ENCODE measurements around the gene ZNRF3.
"Not testable (repeated sequence)": the region's sequence is repeated elsewhere in the genome, so short reads cannot be mapped to it uniquely, and the experiment has no call there.

The ZNRF3 gene

DNA sequence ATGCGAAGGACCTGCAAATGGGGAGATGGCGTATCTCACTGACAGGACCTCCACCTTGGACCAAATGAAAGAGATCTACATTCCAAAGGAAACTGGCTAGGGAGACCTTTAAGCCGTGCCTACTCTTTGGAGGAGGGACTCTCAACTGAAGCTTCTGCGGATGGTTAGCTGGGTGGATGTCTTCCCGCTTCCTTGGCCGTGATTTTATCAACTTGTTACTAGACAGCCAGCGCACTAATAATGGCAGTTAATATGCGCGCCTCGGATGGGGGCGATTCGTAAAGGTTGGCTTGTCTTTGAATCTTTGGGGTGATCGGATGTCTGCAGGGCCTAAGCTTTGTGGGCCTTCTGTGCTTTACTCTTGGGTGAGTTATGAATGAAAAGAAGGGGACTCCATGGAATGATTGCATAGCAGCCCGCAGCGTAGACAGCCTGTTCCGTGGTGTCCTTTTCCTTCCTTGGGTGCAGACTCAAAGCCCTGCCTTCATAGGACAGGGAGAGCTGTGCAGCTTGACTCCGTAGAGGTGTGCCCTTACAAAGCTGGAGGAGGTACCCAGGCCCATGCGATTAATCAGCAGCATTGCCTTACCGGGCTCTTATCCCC is 1.5 kb downstream of the ZNRF3 start:
- DNase-seq (ENCODE audit: low read depth in 3 of 3): no peak

DNA sequence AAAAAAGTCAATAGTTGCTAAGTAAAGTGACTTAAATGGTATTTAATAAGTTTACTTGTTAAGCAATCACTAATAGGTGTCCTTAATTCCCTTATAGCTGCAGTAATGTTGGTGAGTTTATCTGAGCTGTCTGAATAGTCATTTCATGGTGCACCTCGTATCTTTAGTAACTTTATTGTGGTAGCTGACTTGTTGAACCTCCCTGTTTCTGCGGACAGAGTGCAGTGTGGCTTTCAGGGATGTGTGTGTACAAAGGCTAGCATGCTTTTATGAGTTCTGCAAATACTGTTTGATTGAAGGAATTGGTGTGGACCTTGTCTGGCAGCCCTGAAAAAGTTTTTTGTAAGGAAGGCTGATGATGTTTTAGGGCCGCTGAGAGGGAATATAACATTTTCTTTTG is 2.6 kb downstream of the ZNRF3 start:
- DNase-seq (ENCODE audit: low read depth in 3 of 3): no peak

DNA sequence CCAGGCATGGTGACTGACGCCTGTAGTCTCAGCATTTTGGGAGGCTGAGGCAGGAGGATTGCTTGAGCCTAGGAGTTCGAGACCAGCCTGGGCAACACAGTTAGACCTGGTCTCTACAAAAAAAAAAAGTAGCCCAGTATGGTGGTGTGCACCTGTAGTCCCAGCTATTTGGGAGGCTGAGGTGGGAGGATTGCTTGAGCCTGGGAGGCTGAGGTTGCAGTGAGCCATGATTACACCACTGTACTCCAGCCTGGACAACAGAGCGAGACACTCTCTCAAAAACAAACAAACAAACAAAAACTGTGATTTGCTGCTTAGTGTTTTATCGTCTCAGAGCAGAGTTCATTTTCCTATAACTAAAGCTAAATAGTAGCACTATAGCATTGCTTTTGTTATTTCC is 3.3 kb downstream of the ZNRF3 start:
- not testable (repeated sequence) for DNase-seq (ENCODE audit: low read depth in 3 of 3)

DNA sequence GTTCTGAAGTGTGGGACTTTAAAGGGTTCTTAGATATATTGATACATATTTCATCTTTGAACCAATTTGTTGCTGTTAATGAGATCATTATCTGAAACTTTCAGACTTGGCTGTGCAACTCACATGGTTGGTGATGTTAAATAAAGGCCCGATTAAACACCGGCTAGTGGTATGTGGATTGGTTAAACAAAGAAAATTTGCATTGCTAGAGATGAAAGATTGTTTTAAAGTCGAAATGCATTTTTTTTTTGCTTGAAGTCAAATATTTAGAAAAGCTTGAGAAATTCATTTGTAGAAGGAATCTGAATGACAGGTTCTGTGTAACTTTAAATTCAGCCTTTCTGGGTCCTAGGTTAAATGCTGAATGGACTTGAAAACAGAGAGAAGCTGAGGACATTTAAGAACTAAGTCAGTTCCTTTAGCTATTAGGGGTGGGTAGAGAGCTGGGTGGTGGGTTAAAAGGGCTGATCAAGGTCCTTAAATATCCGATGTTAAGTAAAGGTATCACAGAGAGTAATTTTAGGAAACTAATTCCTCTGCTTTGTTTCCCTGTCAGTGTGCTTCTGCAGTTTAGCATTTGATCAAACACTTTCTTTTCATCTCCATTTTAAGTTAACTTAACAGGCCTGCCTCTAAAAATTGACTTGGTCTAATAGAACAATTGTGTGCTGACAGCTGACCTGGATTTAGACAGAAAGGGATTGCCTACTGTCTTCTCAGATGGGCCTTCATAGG is 4.5 kb downstream of the ZNRF3 start:
- no peak for DNase-seq (ENCODE audit: low read depth in 3 of 3)

DNA sequence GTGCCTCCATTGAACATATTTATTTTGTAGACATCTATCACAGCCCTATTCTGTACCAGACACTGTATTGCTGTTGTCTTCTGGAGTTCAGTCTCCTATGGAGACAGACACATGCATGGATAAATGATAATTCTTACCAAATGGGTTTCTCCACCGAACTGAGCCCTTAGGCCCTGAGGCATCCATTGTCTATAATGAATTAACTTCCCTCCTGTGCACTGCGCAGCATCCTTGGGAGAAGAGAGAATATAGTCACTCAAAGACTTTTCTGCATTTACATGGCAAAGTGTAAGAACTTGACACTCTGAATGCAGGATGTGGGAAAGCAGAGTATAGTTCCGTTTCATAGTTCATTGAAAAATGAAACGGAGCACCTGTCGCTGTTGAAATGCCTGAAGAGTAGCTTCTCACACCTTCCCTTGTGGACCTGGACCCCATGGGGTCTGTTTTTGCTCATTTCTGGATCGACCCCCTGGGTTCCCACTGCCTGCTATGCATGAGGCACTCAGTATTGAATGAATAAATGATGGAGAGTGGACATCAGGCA is 6.2 kb downstream of the ZNRF3 start:
- no peak for DNase-seq (ENCODE audit: low read depth in 3 of 3)

DNA sequence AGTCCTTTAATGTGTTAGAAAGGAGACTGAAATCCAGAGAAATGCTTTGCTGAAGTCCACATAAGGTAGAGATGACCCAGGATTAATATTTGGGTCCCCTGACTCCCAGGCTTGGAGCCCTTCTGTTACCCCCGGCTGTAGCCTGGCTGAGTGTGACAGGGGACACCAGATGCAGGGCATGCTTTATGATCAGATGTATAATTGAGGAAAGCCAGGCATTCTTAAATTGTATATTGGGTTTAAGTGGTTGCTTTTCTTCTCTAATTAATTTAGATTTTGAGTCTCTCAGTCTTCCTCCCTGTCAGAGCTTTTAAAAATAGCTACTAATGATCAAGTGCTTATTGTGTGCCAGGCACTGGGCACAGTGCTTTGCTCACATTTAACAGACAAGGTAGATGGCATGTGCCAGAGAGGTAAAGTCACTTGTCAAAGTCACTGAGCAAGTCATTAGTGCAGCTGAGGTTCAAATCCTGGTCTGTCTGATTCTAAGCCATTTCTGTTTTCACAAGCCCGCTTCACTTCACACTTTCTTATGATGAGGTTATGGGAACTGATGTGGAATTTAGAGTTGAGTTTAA is 7.9 kb downstream of the ZNRF3 start:
- DNase-seq (ENCODE audit: low read depth in 3 of 3): no peak

DNA sequence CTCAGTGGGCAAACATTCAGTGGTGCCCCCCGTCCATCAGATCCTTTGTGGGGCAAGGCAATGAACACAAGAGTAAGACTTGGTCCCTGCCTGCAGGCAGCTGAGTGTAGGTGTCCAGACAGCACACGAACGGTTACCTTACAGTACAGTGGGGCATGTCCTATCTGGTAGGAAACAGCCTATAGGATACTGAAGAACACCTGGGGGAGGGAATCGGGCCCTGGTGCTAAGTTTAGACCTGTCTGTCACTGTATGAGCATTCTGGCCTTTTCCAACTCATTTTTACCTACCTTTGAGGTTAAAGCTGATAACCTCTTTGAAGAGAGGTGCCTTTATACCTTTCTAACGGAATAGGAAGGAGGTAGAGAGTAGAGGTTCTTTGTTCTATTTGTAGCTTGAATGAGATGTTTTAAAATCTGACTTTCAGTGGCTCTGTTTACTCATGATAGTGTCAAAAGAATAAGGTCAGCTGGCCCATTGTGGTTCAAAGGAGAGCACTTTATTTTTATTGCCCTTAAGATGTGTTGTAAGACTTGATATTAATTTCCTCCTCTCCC is 8.9 kb downstream of the ZNRF3 start:
- no peak for DNase-seq (ENCODE audit: low read depth in 3 of 3)

DNA sequence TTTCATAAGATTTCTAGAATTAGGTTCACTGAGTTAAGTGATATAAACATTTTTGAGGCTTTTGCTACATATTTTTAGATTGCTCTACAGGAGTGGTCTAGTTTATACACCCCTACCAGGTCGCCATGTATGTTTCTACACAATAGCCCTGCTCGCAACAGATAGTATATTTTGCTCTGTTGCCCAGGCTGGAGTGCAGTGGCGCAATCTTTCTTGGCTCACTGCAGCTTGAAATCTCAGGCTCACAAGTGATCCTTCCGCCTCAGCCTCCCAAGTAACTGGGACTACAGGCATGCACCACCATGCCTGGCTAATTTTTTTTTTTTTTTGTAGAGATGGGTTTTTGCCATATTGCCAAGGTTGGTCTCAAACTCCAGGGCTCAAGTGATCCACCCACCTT is 10.4 kb downstream of the ZNRF3 start:
- DNase-seq (ENCODE audit: low read depth in 3 of 3): no peak

DNA sequence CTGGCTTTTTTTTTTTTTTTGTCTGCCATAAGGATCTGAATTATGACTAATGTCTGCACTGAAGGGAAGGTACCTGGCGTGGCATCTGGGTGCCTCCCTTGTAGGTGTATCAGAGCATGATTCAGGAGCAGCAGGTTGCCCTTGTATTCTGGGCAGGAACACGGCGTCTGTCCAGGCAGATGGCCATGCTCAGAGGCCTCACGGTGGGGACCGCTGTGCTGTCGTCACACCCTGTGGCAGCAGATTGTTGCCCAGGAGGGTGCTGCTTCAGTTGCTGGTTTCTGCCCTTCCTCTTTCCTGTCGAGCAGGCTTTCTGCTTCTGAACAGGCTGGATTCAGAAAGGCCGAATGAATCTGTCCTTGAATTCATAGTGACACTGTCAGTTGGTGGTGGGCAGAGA is 11.0 kb downstream of the ZNRF3 start:
- no peak for DNase-seq (ENCODE audit: low read depth in 3 of 3)

DNA sequence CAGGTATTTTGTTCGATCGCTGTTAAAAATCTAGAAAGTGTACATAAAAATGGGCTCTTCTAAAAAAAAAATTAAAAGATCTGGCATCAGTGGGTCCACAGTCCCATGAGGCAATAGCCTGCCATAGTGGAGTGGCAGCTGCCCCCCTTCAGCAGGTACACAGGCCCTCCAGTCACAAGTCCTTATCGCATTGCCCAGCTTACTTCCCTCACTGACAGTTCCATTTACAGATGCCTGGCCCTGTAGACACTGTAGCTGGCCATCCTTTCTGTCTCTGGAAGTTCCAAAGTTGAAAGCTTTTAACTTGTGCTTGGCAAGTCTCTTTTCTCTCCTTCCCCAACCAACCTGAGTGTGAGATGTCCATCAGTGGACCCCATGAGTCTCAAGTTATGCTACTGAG is 11.4 kb downstream of the ZNRF3 start:
- DNase-seq (ENCODE audit: low read depth in 3 of 3): no peak

DNA sequence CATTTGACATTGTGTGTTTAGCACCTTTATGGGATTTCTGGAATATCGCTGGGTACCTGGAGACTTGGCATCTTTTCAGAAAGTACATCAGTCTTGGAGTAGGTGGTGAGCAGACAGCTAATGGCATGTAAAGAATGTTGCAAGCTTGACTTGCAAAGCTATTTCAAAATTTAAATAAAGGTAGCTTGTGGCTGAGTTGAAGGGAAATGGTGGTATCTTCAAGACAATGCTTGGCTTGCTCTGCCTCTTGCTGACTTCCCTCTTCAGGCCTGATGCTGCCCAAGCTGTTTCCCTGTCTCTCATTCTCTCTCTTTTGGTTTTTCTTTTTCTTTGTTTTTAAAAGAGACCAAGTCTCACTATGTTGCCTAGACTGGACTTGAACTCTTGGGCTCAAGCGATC is 13.2 kb downstream of the ZNRF3 start:
- no peak for DNase-seq (ENCODE audit: low read depth in 3 of 3)

DNA sequence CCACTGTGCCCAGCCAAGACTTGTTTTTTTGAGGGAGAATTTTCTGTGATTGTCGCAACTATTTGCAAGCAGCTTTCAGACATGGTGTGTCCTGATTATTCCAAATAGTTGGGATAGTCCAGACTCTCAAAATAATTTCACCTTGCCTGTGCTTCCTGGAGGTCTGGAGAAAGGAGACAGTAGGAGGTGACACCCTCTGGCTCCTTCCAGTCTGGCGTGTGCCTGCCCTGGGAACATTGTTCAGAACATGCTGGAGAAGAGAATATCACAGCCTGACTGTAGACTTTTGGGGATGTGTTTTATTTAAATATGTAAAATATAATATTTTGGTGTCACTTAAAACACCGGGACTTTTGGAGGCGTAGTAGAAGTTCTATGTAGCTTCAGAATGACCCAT is 14.9 kb downstream of the ZNRF3 start:
- DNase-seq (ENCODE audit: low read depth in 3 of 3): no peak

DNA sequence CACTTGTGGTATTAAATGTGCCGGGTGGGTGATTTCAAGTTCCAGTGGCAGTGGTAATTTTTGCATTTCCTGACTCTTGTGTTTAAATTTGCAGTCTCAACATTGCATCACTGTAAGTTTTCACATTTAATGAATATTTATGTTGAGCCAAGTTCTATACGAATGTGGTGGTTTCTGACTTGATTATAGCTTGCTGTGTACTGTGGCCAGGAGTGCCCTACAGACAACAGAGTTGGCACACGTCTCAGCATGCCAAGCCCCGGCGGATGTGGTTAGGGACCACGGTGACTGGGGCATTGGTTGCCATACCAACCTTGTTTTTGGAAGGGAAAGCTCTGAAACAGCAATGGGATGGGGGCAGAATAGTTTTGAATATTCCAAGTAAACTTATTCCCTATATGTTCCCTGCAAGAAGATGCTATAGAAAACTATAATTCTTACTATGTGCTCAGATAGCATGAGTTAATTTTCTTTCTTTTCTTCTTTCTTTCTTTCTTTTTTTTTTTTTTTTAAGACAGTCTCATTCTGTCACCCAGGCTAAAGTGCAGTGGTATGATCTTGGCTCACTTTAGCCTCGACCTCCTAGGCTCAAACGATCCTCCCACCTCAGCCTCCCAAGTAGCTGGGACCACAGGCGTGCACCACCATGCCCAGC is 16.0 kb downstream of the ZNRF3 start:
- DNase-seq (ENCODE audit: low read depth in 3 of 3): no peak

DNA sequence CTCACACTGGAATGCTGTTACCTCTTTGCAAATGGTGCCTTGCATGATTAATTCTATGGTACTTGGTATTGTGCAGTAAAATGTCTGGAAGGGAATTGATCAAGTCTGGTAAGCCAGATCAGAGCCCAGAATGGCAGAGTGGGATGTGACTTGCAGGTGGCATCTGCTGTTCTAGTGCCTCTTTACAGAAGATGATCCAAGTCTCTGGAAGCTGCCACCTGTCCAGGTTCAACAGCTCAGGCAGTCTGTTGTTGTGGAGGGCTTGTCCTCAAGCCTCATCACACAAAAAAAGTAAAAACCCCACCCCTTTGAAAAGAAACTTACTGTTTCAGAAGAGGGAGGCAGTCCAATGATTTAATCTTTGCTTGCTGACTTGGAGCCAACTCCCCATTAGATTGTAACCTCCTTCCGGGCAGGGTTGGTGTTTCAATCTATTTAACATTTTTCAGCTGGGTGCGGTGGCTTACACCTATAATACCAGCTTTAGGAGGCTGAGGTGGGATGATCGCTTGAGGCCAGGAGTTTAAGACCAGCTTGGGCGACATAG is 17.1 kb downstream of the ZNRF3 start:
- no peak for DNase-seq (ENCODE audit: low read depth in 3 of 3)

DNA sequence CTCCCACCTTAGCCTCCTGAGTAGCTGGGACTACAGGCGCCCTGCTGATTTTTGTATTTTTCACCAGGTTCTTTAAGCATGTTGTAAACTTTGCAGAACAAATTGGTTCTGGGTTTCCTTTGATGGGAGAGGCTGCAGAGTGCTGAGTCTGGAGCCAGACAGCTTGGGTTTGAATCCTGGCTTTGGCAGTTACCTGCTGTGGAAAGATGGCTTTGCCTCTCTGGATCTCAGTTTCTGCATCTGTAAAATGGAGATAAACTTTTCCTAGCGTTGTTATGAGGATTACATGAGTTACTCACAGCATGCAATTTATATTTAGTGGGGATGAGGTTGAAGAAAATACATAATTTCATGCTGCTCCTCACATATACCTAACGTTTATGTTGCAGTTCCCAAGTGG is 19.1 kb downstream of the ZNRF3 start:
- no peak for DNase-seq (ENCODE audit: low read depth in 3 of 3)

DNA sequence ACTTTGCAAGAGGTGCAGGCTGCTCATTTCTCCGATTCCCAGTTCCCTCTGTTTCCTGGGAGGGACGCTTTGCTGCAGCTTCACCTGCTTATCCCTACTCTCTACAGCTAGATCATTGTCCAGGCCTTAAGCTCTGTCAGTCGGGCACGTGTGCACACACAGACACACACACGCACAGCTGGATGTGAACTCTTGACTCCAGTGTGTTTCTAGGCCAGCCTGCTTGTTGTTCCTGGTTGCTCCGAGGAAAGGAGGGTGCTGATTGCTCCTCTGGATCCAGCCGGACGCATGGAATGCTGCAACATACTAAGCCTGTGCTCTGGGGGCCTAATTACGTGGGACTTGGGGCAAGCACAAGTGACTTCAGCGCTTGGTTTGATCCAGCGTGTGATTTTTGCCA is 19.7 kb downstream of the ZNRF3 start:
- no peak for DNase-seq (ENCODE audit: low read depth in 3 of 3)

DNA sequence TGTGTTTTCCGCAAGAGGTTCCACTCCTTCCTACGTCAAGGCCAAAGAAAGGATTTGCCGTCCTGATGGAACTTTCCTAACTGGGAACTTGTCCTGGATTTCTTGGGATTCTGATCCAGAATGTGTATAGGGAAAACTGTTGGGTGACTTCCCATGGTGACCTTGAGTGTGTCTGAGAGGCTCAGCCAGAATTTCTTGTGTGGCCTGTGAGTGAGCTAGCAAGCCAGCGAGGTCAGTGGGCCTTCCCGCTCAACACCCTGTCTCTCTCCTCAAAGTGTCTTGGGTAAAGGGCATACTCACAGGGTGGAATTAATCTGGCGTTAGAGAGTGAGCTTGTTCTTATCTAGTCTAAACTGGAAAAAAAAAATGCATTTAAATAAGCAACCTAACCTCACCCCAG is 20.4 kb downstream of the ZNRF3 start:
- no peak for DNase-seq (ENCODE audit: low read depth in 3 of 3)

DNA sequence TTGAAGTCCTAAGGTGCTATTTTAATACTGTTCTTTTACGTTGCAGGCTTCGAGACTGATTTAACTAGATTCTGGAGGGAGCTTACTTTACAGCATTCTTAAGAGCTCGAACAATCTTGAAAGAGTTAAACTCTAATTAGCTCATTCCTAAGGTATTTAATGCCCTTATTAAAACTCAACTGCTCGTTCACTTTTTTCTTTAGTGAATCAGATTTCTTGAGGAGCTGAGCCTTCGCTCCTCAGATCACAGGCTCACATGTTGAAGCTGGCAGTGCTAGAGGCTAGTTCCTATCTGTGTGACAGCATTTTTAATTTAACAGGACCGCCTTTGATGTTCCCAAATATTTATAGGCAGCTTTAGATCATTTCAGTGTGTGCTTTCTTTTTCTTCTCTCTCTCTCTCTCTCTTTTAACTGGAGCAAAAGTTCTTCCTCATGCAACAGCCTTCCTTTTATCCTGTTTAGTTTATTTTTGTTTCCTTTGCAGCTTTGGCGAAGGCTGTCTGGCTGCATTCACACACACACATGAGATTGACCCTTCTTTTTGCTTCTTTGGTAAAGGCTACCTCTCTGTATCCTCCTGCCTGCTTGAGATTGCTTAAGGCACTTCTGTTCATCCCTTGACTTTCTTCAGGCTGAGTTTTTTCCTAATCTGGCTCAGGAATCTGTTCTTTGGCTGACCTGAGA is 21.0 kb downstream of the ZNRF3 start:
- no peak for DNase-seq (ENCODE audit: low read depth in 3 of 3)

DNA sequence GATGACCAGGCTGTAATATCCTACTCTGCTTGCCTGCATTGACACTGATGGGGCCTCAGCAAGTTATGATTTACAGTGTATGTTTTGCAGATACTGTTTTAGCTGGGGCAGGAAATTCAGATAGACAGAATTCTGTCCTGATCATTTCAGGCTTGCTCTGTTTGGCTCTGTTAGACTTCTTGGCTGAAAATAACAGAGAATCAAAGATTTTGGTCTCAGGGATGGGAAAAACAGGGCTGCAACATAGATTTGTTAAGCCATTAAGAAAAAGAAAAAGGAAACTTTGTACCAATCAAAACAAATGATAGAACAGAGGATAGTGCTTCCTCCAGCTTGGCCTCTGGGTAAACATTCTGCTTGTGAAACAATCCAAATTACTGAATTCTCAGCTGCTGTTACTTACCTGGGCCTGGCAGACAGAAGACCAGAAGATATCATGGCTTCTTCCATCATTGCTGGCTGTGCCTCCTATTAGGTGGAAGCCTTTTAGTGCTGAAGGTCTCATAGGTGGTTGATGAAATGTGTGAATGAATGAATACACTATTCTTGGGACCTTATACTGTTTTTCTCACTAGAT is 22.0 kb downstream of the ZNRF3 start:
- no peak for DNase-seq (ENCODE audit: low read depth in 3 of 3)

DNA sequence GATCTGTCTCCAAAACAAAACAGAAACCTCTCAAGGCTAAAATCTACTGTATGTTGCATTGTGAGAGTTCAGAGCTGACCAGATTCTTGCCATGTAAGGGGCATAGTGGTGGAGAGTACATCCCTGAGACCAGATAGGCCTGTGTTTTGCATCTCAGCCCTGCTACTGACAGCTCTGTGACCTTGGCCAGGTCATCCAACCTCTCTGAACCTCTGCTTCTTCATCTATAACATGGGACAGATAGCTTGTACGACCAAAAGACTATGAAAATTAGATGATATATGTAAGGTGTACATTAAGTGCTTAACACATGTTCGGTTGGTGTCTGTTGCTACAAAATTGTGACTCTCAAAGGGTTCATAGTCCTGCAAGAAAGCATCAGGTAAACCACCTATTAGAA is 22.9 kb downstream of the ZNRF3 start:
- no peak for DNase-seq (ENCODE audit: low read depth in 3 of 3)

Data from stimulated activated CD4-positive, alpha-beta T cell treated with anti-CD3 and anti-CD28 coated beads, TNF-alpha, amount 100 ng/mL, for 48 hours (primary cell).